Osteoblast (primary cell): ENCODE results near the gene ZFX. TPM values are rescaled to one million over a fixed set of nuclear protein-coding genes. Genes with fewer than 3 reads are reported as not detected.

Source experiments
- DNase-seq: peaks from one replicate; pipeline ENCODE4 v3.0.0; 2011; ENCODE audit warnings: low spot score, mixed read lengths; ENCODE audit not compliant: insufficient read length; ENCODE audit errors: missing footprints
- H2AFZ ChIP-seq: 2 replicates; pipeline ENCODE4 v1.6.0; 2011; ENCODE audit warnings: mild to moderate bottlenecking, low read length
- H3K27ac ChIP-seq: 2 replicates; pipeline ENCODE4 v1.5.1; 2011; ENCODE audit warnings: mild to moderate bottlenecking, low read depth, low read length, moderate library complexity
- H3K27me3 ChIP-seq: 2 replicates; pipeline ENCODE4 v1.6.0; 2012; ENCODE audit warnings: mild to moderate bottlenecking, control low read depth, inconsistent platforms, low read length, moderate library complexity; ENCODE audit not compliant: insufficient read depth
- H3K36me3 ChIP-seq: 2 replicates; pipeline ENCODE4 v1.5.1; 2011; ENCODE audit warnings: mild to moderate bottlenecking, low read length, control low read depth, moderate library complexity; ENCODE audit not compliant: insufficient read depth
- H3K4me1 ChIP-seq: 2 replicates; pipeline ENCODE4 v1.5.1; 2011; ENCODE audit warnings: mild to moderate bottlenecking, low read length, control low read depth, moderate library complexity; ENCODE audit not compliant: insufficient read depth
- H3K4me2 ChIP-seq: 2 replicates; pipeline ENCODE4 v1.6.0; 2011; ENCODE audit warnings: mild to moderate bottlenecking, low read length; ENCODE audit not compliant: insufficient read depth
- H3K4me3 ChIP-seq: fragments of 200-600 bp; sonication (generic); 3 replicates; pipeline ENCODE4 v1.5.1; 2012; ENCODE audit warnings: mild to moderate bottlenecking, low read length, inconsistent platforms; ENCODE audit not compliant: insufficient read depth
- H3K79me2 ChIP-seq: 2 replicates; pipeline ENCODE4 v1.6.0; 2012; ENCODE audit warnings: mild to moderate bottlenecking, low read length, control low read depth, inconsistent platforms; ENCODE audit not compliant: insufficient read depth
- H3K9me3 ChIP-seq: 2 replicates; pipeline ENCODE4 v1.5.1; 2011; ENCODE audit warnings: low read depth, low read length, control low read depth
- H4K20me1 ChIP-seq: 2 replicates; pipeline ENCODE4 v1.6.0; 2012; ENCODE audit warnings: mild to moderate bottlenecking, low read length, control low read depth; ENCODE audit not compliant: insufficient read depth
- CTCF ChIP-seq: IDR thresholded peaks from 2 replicates; pipeline ENCODE4 v1.5.1; 2011; ENCODE audit warnings: mild to moderate bottlenecking, low read depth, low read length, moderate library complexity; ENCODE audit errors: extremely low read depth
- total RNA-seq: library from RNA; depleted of rRNA; stranded (reverse); fragments of >200 nt; gene quantifications from 2 replicates; pipeline ENCODE4 v1.2.3, GENCODE V29; 2012

Gene ZFX
- total RNA-seq, 1 donor, result 50.7 TPM

- H2AFZ ChIP-seq, result no peak overlapping the region
- peaks cover 97% of the 10 kb centered on the region for H3K79me2 ChIP-seq
- peaks cover 17% of the 10 kb centered on the region for H3K36me3 ChIP-seq
- peak overlapping the region; percentile 3 for H3K27ac ChIP-seq
- DNase-seq, result no peak
- H3K9me3 ChIP-seq, result no peaks in the 10 kb centered on the region
- H4K20me1 ChIP-seq, result peaks cover 92% of the 10 kb centered on the region
- no peaks in the 10 kb centered on the region for H3K27me3 ChIP-seq
- H3K4me1 ChIP-seq, result peaks cover 40% of the 10 kb centered on the region
- peak overlapping the region; percentile 41 for H3K4me2 ChIP-seq
- no peak for TF ChIP-seq CTCF
- no peak overlapping the region for H3K4me3 ChIP-seq
These were observed 19.3 kb downstream of the ZFX start for GRCh38 chrX:24168807-24169206.

- H3K4me2 ChIP-seq, result peak overlapping the region; percentile 41
- H3K9me3 ChIP-seq, result no peaks in the 10 kb centered on the region
- peaks cover 89% of the 10 kb centered on the region for H4K20me1 ChIP-seq
- no peak overlapping the region for H3K4me3 ChIP-seq
- TF ChIP-seq CTCF, result no peak
- H3K79me2 ChIP-seq, result peaks cover 95% of the 10 kb centered on the region
- H3K4me1 ChIP-seq, result peaks cover 40% of the 10 kb centered on the region
- DNase-seq, result no peak
- peaks cover 17% of the 10 kb centered on the region for H3K36me3 ChIP-seq
- H3K27ac ChIP-seq, result no peak overlapping the region
- H2AFZ ChIP-seq, result no peak overlapping the region
- no peaks in the 10 kb centered on the region for H3K27me3 ChIP-seq
These were observed 19.7 kb downstream of the ZFX start for GRCh38 chrX:24169211-24169610.

- Histone ChIP-seq H3K4me3 (no peak overlapping the region), H3K27ac (no peak overlapping the region), H3K9me3 (no peaks in the 10 kb centered on the region), H3K4me1 (peaks cover 21% of the 10 kb centered on the region), H4K20me1 (peaks cover 64% of the 10 kb centered on the region), H2AFZ (no peak overlapping the region), H3K36me3 (peaks cover 42% of the 10 kb centered on the region), H3K4me2 (no peak overlapping the region), H3K27me3 (no peaks in the 10 kb centered on the region), H3K79me2 (peaks cover 78% of the 10 kb centered on the region)
- DNase-seq, result no peak
- no peak for TF ChIP-seq CTCF
These were observed 23.8 kb downstream of the ZFX start for GRCh38 chrX:24173115-24173847.

GRCh38 chrX:24175276-24175675, 25.7 kb downstream of the ZFX start:
- Histone ChIP-seq H3K79me2 (peaks cover 77% of the 10 kb centered on the region), H3K36me3 (peaks cover 57% of the 10 kb centered on the region)

More at GRCh38 chrX:24175276-24175675, 25.7 kb downstream of the ZFX start:
- Histone ChIP-seq H3K4me1 (peaks cover 7% of the 10 kb centered on the region), H4K20me1 (peaks cover 57% of the 10 kb centered on the region), H3K4me2 (no peak overlapping the region), H3K4me3 (no peak overlapping the region), H3K9me3 (no peaks in the 10 kb centered on the region), H2AFZ (no peak overlapping the region), H3K27ac (no peak overlapping the region), H3K27me3 (no peaks in the 10 kb centered on the region)
- no peak for TF ChIP-seq CTCF
- DNase-seq, result no peak
